Astrocyte of the spinal cord (primary cell): ENCODE measurements around the gene TRIM9.
A peak's percentile ranks its signal among the peaks of the same experiment; 100 is the strongest.

Source experiments
- DNase-seq: peaks from one replicate; pipeline ENCODE4 v3.0.0; 2011; ENCODE audit warnings: low read depth, low spot score
- H3K4me3 ChIP-seq: 2 replicates; pipeline ENCODE4 v1.5.1; 2011; ENCODE audit warnings: low read depth, mild to moderate bottlenecking, low read length, moderate library complexity
- in situ Hi-C: cut with HindIII; loops from 2 replicates; pipeline ENCODE4 v1.10.0; 2017; ENCODE audit warnings: low sequenced_read_pairs
- TF ChIP-seq, protein P1 (sequence below): IDR thresholded peaks from 2 replicates; pipeline ENCODE4 v1.5.1; 2012; ENCODE audit warnings: low read depth, mild to moderate bottlenecking, low read length, inconsistent platforms

Gene TRIM9

DNA sequence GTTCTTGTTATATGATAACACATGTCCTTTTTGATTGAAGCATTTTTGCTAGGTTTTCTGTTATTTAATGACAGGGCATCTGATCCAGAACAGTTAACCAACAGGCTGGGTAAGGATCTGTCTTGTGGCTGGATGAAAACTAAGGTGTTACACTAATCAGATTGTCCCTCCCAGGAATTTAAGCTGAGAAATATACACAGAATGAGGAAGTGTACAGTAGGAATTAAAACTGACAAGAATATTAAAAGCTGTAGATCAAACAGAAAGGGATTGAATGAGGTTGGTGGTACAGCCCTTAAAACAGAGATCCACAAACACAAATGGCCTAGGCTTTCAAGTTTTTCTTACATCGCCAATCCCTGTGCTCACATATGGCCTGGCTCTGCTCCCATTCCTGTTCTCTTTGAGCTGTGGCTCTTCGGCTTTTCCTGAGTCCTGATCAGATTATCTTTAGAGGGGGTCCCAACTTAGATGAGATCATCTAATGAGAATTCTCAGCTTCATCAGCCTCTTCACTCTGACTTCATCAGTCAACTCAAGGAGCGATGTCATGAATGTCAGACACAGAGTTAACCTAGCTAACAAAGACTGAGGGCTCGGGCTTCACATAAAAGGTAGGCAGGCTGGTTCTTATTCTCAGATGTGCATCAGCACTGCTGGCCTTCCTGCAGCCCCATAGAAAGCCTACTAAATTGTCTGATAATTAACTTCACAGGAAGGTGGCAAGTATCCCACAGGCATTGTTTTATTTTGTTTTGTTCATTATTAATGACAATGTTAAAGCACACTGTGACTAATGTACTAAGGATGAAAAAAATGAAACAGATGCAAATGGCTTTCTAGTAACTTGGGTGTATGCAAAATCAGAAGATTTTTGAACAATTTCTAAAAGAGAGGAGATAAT is 162.1 kb downstream of the TRIM9 start:
- no peak for DNase-seq
- TF ChIP-seq, protein P1, sequence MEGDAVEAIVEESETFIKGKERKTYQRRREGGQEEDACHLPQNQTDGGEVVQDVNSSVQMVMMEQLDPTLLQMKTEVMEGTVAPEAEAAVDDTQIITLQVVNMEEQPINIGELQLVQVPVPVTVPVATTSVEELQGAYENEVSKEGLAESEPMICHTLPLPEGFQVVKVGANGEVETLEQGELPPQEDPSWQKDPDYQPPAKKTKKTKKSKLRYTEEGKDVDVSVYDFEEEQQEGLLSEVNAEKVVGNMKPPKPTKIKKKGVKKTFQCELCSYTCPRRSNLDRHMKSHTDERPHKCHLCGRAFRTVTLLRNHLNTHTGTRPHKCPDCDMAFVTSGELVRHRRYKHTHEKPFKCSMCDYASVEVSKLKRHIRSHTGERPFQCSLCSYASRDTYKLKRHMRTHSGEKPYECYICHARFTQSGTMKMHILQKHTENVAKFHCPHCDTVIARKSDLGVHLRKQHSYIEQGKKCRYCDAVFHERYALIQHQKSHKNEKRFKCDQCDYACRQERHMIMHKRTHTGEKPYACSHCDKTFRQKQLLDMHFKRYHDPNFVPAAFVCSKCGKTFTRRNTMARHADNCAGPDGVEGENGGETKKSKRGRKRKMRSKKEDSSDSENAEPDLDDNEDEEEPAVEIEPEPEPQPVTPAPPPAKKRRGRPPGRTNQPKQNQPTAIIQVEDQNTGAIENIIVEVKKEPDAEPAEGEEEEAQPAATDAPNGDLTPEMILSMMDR: no peak

DNA sequence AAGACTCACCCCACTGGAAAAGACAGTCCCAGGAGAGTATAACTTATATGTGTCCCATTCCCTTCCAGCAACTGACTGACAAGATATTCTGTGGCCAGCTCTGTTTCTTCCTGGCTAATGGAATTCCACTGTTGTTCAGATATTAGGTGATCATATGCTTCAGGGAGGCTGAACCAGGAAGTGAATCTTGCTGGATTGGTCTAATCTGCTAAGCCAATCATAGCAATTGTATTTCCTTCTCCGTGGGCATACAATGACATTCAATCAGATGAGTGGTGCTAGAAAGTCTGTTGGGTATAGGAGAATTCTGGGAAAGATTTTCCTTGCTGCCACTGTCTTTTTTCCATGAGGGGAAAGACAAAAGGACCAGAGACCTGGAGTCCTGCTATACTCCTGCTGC is 162.7 kb downstream of the TRIM9 start:
- H3K4me3 ChIP-seq: no peak overlapping the region
- DNase-seq: no peak
- in situ Hi-C loops: no loop called here
- TF ChIP-seq, protein P1: no peak

More for the DNA sequence above, 162.1 kb downstream of the TRIM9 start:
- H3K4me3 ChIP-seq: no peak overlapping the region
- in situ Hi-C loops: no loop called here

DNA sequence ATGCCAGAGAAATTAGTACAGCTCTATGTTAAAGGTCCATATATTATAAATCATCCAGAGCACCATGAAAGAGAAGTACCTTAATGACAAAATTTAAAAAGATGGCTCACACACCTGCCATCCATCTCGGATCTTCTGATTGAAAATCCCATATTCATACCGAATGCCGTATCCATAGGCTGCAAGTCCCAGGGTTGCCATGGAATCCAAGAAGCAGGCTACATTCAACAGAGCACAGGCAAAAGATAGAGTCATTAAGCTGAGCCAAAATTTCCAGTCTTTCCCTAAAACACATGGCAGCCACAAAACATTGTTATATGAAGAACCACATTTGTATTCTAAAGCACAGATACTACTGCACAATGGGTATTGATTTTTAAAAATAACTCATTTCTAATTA is 163.3 kb downstream of the TRIM9 start:
- TF ChIP-seq, protein P1: no peak
- H3K4me3 ChIP-seq: no peak overlapping the region
- no peak for DNase-seq
- in situ Hi-C loops: no loop called here

DNA sequence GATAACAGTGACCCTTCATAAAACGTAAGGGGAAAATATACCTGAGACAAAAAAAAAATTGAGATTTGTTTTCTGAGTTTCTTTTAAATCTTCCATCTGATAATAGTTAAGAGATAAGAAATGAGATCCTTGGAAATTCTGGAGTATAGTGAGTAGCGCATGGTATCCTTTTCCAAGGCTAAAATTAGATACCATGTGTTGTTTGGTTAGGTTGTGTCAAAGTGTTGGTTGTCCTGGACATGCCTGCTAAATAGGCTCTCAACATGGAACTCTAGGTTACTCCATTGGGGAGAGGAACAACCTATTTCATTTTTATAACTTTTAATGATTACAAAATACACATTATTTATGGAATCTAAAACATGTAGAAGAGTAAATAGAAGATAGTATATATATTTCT is 165.4 kb downstream of the TRIM9 start:
- no peak overlapping the region for H3K4me3 ChIP-seq
- TF ChIP-seq, protein P1: no peak
- in situ Hi-C loops: no loop called here
- no peak for DNase-seq

DNA sequence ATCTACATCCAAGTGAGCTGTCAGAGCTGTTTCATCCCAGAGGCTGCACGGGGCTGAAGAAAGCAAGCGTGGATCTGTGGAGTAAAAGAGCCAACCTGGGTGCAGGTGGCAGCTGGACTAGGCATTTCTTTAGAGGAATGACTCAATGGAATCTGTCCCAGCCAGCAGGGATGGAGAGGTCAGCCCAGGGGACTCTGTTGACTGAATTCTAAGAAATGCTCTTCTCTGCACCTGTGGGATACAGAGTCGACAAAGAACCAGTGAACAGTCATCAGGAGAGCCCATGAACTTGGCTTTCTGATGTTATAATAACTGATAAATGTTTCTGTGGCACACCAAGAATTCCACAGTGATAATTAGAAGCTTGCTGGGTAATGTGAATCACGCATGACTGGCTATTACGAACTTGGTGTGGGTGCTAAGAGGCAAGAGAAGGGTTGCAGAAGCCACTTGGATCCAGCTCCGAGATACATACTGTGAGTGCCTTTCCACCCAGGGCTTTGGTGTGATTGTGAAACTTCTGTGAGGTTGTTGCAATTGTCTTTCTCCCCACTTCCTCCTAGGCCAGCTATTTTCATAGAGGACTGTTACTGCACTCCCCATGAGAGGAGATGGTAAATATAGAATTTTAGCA is 166.8 kb downstream of the TRIM9 start:
- TF ChIP-seq, protein P1: no peak
- in situ Hi-C loops: no loop called here
- DNase-seq: peak; percentile 63
- no peak overlapping the region for H3K4me3 ChIP-seq

DNA sequence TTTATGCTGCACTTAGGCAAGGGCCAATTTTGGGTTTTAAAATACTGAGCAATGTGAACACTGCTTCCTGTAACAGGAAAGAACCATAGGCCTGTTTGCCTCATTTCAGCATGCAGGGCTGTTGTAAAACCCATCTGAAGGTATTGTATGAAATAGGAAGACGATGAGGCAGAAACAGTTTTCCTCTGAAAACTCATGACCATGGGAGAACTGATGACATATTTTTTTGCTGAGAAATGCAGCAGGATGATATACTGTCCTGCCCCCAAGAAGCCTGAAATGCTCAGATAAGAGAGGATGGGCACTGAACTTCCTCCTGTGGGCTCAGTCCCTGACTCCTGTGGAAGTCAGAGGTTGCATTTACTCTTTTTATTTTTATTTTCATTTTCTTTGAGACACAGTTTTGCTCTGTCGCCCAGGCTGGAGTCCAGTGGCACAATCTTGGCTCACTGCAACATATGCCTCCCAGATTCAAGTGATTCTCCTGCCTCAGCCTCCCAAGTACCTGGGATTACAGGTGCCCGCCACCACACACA is 168.0 kb downstream of the TRIM9 start:
- no peak for DNase-seq
- TF ChIP-seq, protein P1: no peak
- in situ Hi-C loops: no loop called here
- H3K4me3 ChIP-seq: no peak overlapping the region
